Measurements from ENCODE around the gene CXXC5.
"Not testable (repeated sequence)": the region's sequence is repeated elsewhere in the genome, so short reads cannot be mapped to it uniquely, and the experiment has no call there.

CXXC5 gene

DNA sequence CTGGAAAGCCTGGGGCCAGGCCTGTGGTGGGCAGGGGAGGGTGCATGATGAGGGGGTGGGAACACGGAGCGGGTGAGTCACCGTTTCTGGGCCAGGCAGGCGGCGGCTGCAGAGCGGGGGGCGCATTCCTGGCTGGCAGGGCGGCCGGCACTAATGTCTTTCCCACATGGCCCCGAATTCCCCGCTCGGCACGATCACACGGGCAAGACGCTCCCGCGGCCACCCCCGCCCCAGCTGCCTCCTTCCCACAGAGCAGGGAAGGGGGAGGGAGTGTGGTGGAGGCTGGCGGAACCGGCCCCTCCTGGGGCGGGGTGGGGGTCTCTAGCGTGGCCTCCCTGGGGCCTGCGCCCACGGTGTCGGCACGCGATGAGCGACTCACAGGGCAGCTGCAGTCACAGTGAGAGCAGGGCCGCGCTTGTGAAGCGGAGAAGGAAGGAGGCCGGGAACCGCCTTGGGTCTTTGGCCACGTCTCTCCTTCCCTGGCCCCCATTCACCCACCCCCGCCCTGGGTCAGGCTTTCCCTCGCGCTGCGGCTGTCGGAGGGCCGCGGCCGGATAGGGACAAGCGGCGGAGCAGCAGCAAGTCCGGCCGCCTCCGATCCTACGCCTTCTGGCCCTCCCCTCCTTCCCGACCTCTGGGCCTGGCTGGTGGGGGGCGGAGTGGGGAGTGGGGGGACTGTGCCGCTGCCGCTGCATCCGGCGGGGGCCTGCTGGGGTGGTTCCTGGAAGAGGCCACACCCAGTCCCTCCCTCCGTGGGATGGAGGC is 48.9 kb downstream of the CXXC5 start:
- DNase-seq, result no peak

DNA sequence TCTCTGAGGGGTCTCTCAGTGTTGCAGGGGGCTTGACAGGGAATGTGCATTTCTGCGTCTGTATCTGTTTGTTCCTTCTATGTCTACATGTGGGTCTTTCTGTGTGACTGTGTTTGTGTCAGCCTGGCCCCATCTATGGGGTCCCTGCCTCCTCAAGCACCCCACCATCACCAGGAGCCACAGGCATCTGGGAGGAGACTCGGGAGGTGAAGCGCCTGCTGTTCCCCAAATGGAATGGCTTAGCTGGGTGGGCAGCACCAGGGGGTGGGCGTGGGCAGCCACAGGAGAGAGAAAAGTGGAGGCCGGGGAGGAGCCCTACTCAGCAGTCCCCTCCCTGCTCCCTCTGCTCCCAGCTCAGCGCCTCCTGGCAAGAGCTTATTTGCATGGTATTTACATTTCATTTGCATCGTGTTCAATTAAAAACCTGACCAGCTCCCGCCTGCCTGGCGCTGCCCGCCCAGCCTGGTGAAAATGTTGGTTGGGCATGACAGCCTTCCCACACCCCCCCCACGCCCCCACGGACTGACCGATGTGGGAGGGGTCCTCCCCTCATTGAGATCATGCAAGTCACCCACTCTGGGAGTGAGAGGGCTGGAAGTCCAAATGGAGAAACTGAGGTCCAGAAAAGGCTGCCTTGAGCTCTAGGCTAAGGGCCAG is 50.5 kb downstream of the CXXC5 start:
- no peak for DNase-seq

DNA sequence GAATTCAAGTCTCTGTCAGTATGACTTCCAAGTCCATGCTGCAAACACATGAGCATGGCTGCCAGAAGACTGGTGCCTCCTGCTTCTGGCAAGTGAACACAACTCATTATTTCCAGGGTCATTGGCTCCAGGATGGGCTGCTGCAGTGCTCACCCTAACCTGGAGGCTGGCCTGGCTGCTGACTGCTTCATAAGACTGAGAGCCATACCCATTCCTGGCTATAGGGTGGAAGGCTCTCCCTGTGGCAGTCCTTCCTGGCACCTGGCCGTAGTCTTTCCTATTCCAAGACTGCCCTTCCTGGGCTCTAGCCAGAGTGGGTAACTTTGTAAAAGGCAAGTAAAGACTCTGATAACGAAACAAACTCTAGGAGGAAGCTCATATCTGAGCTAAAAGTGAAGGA is 51.2 kb downstream of the CXXC5 start:
- DNase-seq, result no peak

DNA sequence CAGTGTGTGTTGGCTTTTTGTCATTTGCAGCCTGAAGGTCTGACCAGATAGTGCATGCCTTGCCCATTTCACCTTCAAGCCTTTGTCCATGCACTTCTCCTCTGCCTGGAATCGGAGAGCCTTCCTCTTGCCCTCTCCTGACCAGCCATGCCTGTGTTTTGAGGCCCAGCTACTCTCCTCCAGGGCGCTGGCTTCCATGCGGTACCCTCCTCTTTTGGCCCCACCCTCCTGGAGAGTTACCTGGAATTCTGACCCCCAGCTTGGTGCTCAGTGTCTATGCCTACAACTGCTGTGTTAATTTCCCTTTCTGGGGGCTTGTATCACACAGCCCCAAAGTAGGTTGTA is 52.5 kb downstream of the CXXC5 start:
- DNase-seq, result no peak

DNA sequence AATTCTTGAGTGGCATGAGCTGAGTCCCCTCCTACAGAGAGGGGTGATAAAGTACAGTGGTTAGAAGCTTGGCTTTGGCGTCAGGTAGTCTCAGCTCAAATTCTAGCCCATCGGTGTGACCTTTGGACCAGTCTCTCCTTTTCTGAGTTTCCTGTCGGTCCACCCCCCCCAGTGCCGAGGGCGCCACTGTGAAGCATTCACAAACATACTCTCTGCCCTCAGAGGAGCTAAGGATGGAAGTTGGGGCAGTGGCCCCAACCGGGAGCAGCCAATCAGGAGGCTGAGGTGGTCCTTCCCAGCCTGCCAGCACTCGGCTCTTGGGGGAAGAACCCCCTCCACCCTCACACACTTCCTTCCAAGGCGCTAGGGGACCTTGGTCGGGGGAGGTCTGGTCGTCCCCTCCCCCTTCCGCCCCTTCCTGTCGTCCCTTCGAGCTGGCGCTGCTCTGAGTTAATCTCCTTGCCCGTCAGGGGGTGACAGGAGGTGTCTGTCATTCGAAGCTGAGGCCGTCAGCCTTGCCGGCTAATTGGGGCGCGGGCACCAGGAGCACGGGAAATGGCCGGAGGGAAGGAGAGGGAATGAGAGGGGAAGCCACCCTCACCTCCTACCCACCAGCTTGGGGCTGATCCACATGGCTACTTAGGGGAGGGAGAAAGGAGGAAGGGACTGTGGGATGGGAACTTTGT is 53.0 kb downstream of the CXXC5 start:
- no peak for DNase-seq

DNA sequence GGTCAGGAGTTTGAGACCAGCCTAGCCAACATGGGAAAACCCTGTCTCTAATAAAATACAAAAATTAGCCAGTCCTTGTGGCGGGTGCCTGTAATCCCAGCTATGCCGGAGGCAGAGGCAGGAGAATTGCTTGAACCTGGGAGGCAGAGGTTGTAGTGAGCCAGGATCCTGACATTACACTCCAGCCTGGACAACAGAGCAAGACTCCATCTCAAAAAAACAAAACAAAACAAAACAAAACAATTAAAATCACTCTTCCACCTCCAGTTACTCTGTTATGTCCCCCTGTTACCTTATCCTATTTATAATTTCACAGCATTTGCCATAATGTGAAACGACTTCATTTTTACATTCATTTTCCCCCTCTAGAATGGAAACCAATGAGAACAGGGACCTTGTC is 54.4 kb downstream of the CXXC5 start:
- no peak for DNase-seq

DNA sequence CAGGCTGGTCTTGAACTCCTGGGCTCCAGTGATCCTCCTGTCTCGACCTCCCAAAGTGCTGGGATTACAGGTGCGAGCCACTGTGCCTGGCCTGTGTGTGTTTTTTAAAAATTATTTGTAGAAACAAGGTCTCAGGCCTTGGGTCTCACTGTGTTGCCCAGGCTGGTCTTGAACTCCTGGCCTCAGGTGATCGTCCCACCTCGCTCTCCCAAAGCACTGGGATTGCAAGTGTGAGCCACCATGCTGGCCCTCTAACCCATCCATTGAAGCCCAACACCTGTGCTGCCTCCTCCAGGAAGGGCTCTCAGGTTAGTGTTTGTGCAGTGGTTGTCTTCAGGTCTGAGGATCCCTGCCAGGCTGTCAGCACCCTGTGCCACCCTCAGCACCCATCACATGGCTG is 56.6 kb downstream of the CXXC5 start:
- no peak for DNase-seq

DNA sequence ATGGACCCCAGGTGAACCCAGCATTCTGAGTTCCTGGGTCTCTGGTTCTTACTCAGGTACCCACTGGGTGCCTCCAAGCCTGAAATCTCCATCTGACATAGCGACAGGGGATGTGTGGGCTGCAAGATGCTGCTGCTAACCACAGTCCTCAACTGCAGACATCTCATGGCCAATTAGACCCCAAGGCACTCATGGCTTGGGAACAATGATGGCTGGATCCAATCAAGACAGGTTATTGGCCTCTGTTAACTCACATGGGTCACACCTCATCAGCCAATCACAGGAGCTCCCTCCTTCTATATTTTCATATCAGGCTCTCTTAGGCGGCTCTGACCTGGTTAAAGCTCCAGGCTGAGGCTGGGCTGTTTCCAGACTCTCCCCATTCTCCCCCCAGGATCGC is 57.0 kb downstream of the CXXC5 start:
- no peak for DNase-seq

DNA sequence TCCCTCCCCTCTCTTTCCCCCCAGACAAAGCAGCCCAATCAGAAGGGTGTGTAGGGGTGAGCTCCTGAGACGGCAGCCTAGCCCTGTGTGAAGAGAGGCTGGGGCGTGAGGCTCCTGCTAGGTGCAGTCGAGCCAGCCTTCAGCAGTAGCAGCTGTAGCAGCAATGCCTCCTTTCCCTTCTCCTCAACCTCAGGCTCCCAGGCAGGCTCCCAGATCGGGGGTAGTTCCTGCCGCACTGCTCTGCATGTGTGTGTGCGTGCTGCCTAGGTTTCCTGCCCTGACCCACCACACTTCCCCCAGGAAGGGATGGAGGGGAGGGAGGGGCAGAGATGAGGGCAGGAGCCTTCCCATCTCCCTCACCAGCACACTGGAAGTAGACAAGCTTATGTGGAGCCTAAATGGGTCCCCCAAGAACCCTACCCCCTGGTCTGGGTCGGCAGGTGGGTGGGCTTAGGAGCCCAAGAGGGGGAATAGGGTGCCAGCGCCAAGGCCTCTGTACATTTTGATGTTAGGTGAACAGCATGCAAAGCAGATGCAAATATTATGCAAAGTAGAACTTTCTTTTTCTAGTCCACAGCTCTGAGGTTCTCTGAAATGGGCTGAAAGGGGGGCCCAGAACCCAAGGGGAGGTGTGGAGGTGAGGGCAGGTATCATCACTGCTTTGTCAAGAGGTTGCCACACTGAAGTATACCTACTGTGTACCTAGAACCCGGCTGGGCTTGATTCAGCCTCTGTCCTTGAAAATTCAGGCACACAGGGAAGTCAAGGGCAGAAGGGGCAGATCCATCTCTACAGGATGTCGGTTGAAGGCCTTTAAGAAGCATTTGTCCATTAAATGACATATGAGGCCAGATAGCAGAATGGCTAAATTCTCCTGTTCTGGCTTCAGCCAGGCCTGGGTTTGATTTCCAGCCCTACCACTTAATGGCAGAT is 57.8 kb downstream of the CXXC5 start:
- no peak for DNase-seq

DNA sequence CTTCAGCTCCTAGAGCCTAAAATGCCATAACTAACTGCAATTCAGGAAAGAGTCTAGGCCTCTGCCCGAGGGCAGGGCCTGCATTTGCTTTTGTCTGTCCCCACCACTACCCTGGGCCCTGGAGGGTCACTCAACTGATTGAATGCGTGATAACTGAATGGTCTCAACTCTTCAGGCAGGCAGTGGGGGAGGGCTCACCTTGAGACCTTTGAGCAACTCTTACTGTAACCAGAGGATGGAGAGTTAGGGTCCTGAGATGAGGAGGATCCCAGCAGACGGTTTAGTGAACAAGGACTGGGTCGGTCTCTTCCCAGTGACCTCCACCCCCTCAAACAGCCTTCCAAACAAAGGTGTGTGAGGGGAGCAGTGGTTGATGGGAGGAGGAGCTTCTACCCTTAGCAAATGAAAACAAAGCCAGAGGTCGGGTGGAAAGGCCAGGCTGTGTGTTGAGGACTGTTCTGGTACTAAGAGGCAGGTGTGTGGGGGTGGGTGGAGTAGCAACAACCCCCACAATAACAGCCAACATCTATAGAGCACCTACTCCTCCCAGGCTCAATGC is 59.4 kb downstream of the CXXC5 start:
- DNase-seq, result no peak

DNA sequence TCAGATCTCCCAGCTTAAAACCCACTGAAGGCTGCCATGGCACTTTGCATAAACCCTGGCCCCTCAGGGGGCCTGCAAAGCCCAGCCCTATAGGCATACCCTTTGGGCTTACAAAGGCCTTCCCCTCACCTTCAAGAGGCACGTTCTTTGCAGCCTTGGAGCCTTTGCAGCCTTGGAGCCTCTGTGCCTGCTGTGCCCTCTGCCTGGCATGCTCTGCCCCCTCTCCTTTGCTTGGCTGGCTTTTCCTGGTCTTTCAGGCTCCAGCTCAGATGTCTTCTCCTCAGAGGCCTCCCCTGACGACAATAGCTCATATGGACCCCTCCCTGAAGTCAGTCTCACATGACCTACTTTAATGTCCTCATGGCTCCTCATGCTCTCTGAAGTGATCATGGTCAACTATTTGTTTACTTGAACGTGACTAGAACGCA is 60.3 kb downstream of the CXXC5 start:
- no peak for DNase-seq

DNA sequence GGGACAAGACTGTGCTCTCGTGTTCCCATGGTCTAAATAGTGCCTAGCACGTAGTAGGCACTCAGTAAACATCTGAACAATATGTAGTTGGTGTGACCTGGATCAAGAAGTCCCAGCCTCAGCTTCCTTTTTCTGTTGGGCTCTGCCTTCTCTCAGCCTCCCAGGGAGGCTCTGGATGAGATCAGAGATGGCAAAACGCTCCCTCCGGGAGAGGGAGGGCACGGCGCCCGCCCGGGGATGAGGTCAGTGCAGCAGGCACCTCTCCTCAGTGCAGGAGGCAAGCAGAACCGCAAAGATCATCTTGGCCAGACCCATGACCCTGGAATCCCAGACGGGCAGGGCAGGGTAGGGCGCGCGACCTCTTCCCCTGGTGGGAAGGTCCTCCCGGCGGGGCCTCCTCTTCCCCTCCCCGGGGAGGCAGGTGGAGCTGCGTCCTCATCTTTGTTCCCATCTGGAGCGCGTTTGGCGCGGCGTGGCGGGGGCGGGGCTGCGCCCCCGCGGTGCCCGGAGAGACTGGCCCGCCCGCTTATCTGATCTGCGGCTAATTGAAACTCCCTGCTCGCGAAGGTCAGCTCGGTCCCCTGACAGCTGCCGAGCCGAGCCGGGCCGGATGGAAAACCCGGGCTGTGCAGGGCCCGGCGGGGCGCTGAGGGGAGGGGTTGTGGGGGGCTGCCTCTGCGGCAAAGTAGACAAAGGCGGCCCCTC is 60.9 kb downstream of the CXXC5 start:
- no peak for DNase-seq

DNA sequence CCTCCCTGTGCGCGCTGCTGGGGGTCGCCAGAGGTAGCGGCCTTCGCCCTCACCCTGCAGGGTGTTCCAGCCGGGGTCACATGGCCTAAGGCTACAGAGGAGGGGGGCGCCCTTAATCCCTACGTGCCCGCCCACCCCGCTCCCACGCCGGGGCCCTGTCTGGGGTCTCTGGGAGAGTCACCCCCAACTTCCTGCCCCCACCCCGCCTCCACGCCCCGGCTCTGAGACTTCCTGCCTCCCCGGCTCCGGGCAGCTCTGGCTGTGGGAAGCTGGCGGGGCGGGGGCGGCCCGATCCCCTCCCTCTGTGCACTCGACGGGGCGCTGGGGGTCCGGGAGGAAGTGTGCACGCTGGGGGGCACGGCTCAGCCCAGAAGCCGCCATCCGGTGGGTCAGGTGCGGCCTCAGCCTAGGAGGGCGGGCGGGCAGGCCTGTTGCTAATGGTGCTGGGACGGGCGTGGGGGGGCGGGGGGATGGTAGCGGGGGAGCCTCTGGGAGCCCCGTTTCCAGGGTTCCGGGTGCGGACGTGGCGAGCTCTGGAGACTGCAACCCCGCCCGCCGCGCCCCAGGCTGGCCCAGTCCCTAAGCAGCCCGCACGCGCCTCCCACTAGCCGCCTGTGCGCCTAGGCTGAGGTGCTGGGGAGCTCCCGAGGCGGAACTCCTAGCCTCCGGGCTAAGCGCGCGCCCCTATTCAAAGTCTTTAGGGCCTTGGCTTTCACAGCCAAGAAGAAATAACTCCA is 61.6 kb downstream of the CXXC5 start:
- no peak for DNase-seq

DNA sequence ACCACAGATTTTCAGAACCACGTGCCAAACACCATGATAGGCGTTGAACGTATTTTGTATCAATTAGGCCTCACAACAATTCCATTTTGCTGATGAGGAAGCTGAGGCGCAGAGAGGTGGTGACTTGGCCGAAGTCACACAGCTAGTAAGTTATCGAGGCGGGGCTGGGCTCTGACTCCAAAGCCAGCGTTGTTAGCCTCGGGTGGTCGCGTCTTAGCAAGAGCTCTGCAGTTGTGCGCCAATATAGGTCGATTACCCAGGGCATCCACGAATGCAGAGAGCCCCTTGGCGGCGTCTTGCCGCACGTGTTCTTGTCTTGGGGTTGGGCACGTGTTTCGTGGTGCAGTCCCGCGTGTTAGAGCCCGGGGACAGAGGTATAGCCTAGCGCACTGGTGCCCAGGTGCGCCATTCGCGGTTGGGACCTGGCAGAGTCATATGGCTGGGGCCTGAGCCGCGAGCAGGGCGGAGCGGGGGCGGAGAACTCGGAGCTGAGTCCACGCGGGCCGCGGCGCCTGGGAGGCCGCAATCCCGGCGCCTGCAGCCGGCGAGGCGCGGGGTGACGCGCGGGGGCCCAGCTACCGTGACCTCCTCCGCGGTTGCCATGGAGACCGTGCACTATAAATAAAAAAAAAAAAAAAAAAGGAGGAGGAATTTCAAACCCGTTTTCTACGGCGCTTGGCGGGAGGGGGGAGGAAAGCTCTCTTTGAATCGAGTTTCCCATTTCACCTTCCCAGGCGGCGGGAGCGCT is 62.3 kb downstream of the CXXC5 start:
- DNase-seq, result no peak

DNA sequence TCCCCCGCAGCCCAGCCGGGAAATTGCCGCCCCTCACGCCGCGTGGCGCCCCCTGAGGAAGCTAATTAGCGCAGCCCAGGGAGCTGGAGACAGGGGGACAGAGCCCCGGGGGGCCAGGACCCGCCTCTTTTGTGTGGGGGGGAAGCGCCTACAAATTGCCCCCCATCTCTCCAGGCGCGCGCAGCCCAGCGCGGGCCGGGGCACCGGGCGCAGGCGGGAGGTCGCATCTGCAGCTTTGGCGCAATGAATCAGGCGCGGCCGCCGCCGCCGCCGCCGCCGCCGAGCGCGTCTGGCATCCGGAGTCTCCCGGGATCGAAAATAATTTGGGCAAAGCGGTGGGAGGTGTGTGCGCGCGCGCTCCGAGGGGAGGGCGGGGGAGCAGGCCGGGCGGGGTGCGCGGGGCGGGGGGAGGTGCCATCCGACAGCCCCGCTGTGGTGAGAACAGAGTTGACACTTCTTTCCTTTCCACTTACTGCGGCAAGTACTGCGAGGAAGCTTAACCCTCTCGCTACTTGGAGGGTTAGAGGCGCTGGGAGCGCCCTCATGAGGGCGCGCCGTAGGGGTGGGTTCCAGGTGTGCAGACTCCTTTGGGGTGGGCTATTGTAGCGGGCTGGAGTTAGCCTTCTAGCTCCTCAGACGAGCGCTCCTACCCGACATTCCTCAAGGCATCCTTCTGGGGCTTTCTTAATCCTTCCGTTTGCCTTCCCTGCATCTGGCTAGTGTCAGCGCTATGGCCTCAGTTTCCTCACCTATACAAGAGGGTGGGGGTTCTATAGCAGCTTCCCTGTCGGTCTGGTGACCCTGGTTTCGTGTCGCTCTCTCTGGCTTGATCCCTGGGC is 63.1 kb downstream of the CXXC5 start:
- DNase-seq, result peak; percentile 74

DNA sequence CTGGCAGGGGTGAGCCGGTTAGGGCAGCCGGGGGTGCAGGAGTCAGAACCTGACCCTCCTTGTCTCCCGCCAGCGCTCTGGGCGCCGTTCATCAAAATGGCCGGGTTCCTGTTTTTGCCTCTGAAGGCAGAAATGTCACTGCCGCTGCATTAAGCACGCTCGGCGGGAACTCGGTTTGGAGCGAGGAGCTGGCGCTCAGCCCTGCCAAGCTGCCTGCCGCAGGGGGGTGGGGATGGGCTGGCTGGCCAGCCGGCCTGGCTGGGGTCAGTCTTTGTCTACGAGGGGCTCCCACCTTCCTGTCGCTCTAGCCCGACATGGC is 63.7 kb downstream of the CXXC5 start:
- DNase-seq, result no peak

DNA sequence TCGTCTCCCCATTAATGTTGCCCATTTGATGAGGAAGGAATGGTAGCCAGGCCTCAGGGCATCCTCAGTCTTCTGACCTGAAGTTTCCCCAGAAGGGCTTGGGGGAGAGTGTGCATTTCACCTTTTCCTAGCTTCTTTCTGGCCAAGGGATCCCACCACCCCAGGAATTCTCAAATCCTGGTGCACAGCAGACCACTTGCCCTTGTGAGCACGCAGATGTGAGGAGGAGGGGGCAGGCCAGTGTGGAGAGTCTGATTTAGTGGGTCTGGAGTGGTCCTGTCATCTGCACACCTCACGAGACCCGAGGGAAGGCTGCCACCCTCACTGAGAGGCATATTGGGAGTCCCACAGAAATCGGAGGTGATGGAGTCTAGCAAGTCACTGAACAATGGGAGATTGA is 64.3 kb downstream of the CXXC5 start:
- no peak for DNase-seq

DNA sequence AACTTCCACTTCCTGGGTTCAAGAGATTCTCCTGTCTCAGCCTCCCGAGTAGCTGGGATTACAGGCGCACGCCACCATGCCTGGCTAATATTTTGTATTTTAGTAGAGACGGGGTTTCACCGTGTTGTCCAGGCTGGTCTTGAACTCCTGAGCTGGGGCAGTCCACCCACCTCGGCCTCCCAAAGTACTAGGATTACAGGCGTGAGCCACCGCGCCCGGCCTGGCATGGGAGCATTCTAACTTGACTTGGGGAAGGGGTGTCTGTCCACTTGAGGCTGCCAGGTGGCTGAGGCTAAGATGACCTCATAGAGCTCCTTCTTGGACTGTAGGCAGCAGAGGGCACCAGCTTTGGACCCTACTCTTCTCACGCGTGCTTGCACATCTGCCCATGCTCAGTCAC is 65.7 kb downstream of the CXXC5 start:
- not testable (repeated sequence) for DNase-seq

DNA sequence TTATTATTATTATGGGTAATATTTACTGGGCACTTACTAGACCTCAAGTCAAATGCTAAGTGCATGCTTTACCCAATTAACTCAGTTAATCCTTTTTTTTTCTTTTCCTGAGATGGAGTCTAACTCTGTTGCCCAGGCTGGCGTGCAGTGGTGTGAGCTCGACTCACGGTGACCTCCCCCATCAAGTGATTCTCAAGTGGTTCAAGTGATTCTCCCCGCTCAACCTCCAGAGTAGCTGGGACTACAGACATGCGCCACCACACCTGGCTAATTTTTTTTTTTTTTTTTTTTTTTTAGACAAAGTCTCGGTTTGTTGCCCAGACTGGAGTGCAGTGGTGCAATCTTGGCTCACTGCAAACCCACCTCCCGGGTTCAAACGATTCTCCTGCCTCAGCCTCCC is 69.1 kb downstream of the CXXC5 start:
- DNase-seq, result no peak

DNA sequence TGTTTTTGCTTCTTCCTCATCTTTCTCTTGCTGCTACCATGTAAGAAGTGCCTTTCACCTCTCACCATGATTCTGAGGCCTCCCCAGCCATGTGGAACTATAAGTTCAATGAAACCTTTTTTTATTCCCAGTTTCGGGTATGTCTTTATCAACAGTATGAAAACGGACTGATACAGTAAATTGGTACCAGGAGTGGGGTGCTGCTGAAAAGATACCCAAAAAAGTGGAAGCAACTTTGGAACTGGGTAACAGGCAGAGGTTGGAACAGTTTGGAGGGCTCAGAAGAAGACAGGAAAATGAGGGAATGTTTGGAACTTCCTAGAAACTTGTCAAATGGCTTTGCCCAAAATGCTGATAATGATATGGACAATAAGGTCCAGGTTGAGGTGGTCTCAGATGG is 70.3 kb downstream of the CXXC5 start:
- not testable (repeated sequence) for DNase-seq
